K562 (cell line): ENCODE measurements around the gene UBA52. TPM values are rescaled to one million over a fixed set of nuclear protein-coding genes. Genes with fewer than 3 reads are reported as not detected.
A peak's percentile ranks its signal among the peaks of the same experiment; 100 is the strongest.

Experiments
- CBFA2T2 ChIP-seq: fragments of 450-650 bp; conservative IDR thresholded peaks from 2 replicates; pipeline ENCODE4 v1.6.1; 2017; ENCODE audit warnings: mild to moderate bottlenecking
- CCNT2 ChIP-seq: IDR thresholded peaks from 2 replicates; pipeline ENCODE4 v1.6.1; 2011; ENCODE audit warnings: borderline replicate concordance, low read depth, mild to moderate bottlenecking, moderate library complexity, mixed read lengths, low read length; ENCODE audit not compliant: insufficient read length; ENCODE audit errors: extremely low read depth
- DACH1 ChIP-seq: fragments of 450-650 bp; IDR thresholded peaks from 2 replicates; pipeline ENCODE4 v1.6.1; 2018; ENCODE audit not compliant: partially characterized antibody
- FOXK2 ChIP-seq, 2 experiments: fragments of 450-650 bp; IDR thresholded peaks in 1 of 2; conservative IDR thresholded peaks in 1 of 2; 2 replicates each; pipeline ENCODE4 v1.6.1; 2016; ENCODE audit warnings: low read depth in 2 of 2, mild to moderate bottlenecking in 1 of 2
- MAZ ChIP-seq, 2 experiments: fragments of 450-650 bp in 1 of 2; sonication (generic) in 1 of 2; formaldehyde crosslinking; IDR thresholded peaks in 1 of 2; conservative IDR thresholded peaks in 1 of 2; 2 replicates each; pipeline versions ENCODE4 v1.4.0 to v1.5.0; 2020; ENCODE audit warnings: mild to moderate bottlenecking in 1 of 2, missing genetic modification reagents in 1 of 2
- MCM7 ChIP-seq, 2 experiments: fragments of 450-650 bp; IDR thresholded peaks; 2 replicates each; pipeline ENCODE4 v1.6.1; 2016 to 2018
- MYC ChIP-seq, 2 experiments: fragments of 250-450 bp in 1 of 2; sonication (Bioruptor Pico) in 1 of 2; IDR thresholded peaks; 2 replicates each; pipeline versions ENCODE4 v1.5.1 to v1.6.1; 2012 to 2021; ENCODE audit warnings: low read depth in 2 of 2, borderline replicate concordance in 1 of 2, improper control_type of control experiment in 1 of 2, low read length in 1 of 2, mild to moderate bottlenecking in 1 of 2, moderate library complexity in 1 of 2
- NCOA2 ChIP-seq, 2 experiments: fragments of 450-650 bp; IDR thresholded peaks; 2 replicates each; pipeline ENCODE4 v1.6.1; 2018; ENCODE audit warnings: mild to moderate bottlenecking in 2 of 2, moderate library complexity in 1 of 2; ENCODE audit not compliant: partially characterized antibody in 2 of 2
- NR2C1 ChIP-seq, 2 experiments: fragments of 450-650 bp; IDR thresholded peaks; 2 replicates each; pipeline ENCODE4 v1.6.1; 2017; ENCODE audit warnings: mild to moderate bottlenecking in 2 of 2, antibody characterized with exemption in 1 of 2, inconsistent platforms in 1 of 2, missing compliant biosample characterization in 1 of 2, missing genetic modification characterization in 1 of 2
- PHF20 ChIP-seq: fragments of 450-650 bp; IDR thresholded peaks from 2 replicates; pipeline ENCODE4 v1.6.1; 2018; ENCODE audit not compliant: partially characterized antibody
- POLR2G ChIP-seq: fragments of 200-400 bp; formaldehyde crosslinking; IDR thresholded peaks from 2 replicates; pipeline ENCODE4 v1.6.1; 2017; ENCODE audit warnings: low read depth, mild to moderate bottlenecking, antibody characterized with exemption, low read length, moderate library complexity
- PTTG1 ChIP-seq: fragments of 450-650 bp; IDR thresholded peaks from 2 replicates; pipeline ENCODE4 v1.6.1; 2016; ENCODE audit warnings: low read depth, mild to moderate bottlenecking, missing genetic modification characterization, missing compliant biosample characterization
- RBM15 ChIP-seq: fragments of 200-400 bp; formaldehyde crosslinking; IDR thresholded peaks from 2 replicates; pipeline ENCODE4 v1.6.1; 2018; ENCODE audit warnings: mild to moderate bottlenecking, low read length, moderate library complexity; ENCODE audit not compliant: insufficient read depth
- SLC30A9 ChIP-seq: fragments of 250-450 bp; sonication (Bioruptor Pico); IDR thresholded peaks from 2 replicates; pipeline ENCODE4 v1.8.0; 2022; ENCODE audit warnings: mild to moderate bottlenecking, moderate library complexity
- SRSF1 ChIP-seq: fragments of 200-400 bp; formaldehyde crosslinking; IDR thresholded peaks from 2 replicates; pipeline ENCODE4 v1.6.1; 2017; ENCODE audit warnings: mild to moderate bottlenecking, low read depth, low read length, moderate library complexity
- ZNF12 ChIP-seq: sonication (generic); formaldehyde crosslinking; IDR thresholded peaks from 2 replicates; pipeline ENCODE4 v1.4.0; 2020; ENCODE audit warnings: mild to moderate bottlenecking, missing genetic modification reagents
- ZNF23 ChIP-seq: fragments of 250-450 bp; sonication (Bioruptor Pico); IDR thresholded peaks from 2 replicates; pipeline ENCODE4 v1.4.0; 2020; ENCODE audit warnings: mild to moderate bottlenecking
- polyA plus RNA-seq, 8 experiments: library from polyadenylated mRNA; depleted of rRNA in 4 of 8; stranded (reverse) in 5 of 8; unstranded in 3 of 8; fragments of >200 nt; fragmentation: Nextera tagmentation in 2 of 8; fragmentation: Illumina TruSeq in 1 of 8; extraction: Ambion mirVana in 2 of 8; extraction: Trizol in 1 of 8; gene quantifications; 2 replicates each; pipeline versions ENCODE4 v1.2.1 to v1.2.3, GENCODE V29; 2011 to 2014; ENCODE audit warnings: inconsistent platforms in 1 of 8, missing spikeins in 1 of 8
- total RNA-seq, 7 experiments: library from RNA; depleted of rRNA in 6 of 7; stranded (reverse); fragments of >200 nt in 6 of 7; fragmentation: Illumina TruSeq in 2 of 7; extraction: Trizol in 2 of 7; gene quantifications; 2 replicates each; pipeline versions ENCODE4 v1.2.1 to v1.2.3, GENCODE V29; 2011 to 2021; ENCODE audit warnings: low replicate concordance in 1 of 7
- TF ChIP-seq, protein P1 (sequence below): fragments of 250-450 bp; sonication (Bioruptor Pico); IDR thresholded peaks from 2 replicates; pipeline ENCODE4 v1.5.1; 2021; ENCODE audit warnings: mild to moderate bottlenecking
- TF ChIP-seq, protein P2 (sequence below), 2 experiments: IDR thresholded peaks; 2 replicates each; pipeline ENCODE4 v1.6.1; 2011; ENCODE audit warnings: borderline replicate concordance in 1 of 2, control low read depth in 1 of 2, low read depth in 1 of 2, low read length in 1 of 2, mild to moderate bottlenecking in 1 of 2, mixed read lengths in 1 of 2, moderate library complexity in 1 of 2; ENCODE audit not compliant: insufficient read depth in 1 of 2, insufficient read length in 1 of 2, poor library complexity in 1 of 2, severe bottlenecking in 1 of 2; ENCODE audit errors: extremely low read depth in 1 of 2
- TF ChIP-seq, protein P3 (sequence below): fragments of 450-650 bp; conservative IDR thresholded peaks from 2 replicates; pipeline ENCODE4 v1.6.1; 2016; ENCODE audit warnings: missing genetic modification characterization, low read depth, mild to moderate bottlenecking, missing compliant biosample characterization, moderate library complexity
- TF ChIP-seq, protein P4 (sequence below), 2 experiments: fragments of 450-650 bp in 1 of 2; sonication (generic) in 1 of 2; formaldehyde crosslinking in 1 of 2; IDR thresholded peaks in 1 of 2; conservative IDR thresholded peaks in 1 of 2; 2 replicates each; pipeline versions ENCODE4 v1.6.1 to v1.8.1; 2016 to 2023; ENCODE audit warnings: mild to moderate bottlenecking in 2 of 2, moderate library complexity in 2 of 2, inconsistent platforms in 1 of 2, missing genetic modification reagents in 1 of 2
- TF ChIP-seq, protein P5 (sequence below): fragments of 250-450 bp; sonication (Bioruptor Pico); IDR thresholded peaks from 2 replicates; pipeline ENCODE4 v1.5.0; 2021

The UBA52 gene
- total and polyA plus RNA-seq, 9 of the 15 experiments (the other 6 are each of a cell fraction or from before 2014, with no cell fraction given): 1,110 to 2,751 (median 1,733) TPM

DNA sequence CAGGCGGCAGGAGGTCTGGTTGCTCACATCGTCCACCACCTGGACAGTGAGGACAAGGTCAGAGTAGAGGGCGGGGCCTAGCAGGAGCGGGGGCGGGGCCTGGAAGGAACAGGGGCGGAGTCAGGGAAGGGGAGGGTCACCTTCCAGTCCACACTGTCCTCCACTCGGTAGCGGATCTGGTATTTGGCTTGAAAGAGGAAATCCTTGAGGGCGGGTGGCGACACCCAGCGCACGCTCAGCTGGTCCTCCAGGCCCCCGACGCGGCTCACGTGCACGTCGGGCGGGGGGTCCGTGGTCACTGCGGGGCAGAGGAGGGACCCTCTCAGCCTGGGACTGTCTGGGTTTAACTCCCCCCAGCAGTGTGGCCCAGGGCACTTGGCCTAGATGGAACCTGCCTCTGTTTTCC, 25.1 kb downstream of the UBA52 start (continued):
- TF ChIP-seq NR2C1 (IDR thresholded peaks at IDR 0.05): no peak
- no peak for TF ChIP-seq NR2C1 (tag; IDR thresholded peaks at IDR 0.05)
- TF ChIP-seq MCM7 (IDR thresholded peaks at IDR 0.05): no peak
- TF ChIP-seq FOXK2 (conservative IDR thresholded peaks at IDR 0.05 in 1 of 2, IDR thresholded peaks at IDR 0.05 in 1 of 2; ENCODE audit: low read depth in 2 of 2): peak in 1 of 2 experiments; percentile 13; a peak in 1 of 4 replicates
- TF ChIP-seq CBFA2T2: no peak
- TF ChIP-seq, protein P1, sequence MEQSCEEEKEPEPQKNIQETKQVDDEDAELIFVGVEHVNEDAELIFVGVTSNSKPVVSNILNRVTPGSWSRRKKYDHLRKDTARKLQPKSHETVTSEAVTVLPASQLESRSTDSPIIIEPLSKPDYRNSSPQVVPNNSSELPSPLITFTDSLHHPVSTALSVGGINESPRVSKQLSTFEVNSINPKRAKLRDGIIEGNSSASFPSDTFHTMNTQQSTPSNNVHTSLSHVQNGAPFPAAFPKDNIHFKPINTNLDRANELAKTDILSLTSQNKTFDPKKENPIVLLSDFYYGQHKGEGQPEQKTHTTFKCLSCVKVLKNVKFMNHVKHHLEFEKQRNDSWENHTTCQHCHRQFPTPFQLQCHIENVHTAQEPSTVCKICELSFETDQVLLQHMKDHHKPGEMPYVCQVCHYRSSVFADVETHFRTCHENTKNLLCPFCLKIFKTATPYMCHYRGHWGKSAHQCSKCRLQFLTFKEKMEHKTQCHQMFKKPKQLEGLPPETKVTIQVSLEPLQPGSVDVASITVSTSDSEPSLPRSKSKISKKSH (CRISPR knock-in tag): no peak
- peak; percentile 68 for TF ChIP-seq CCNT2
- TF ChIP-seq, protein P2, sequence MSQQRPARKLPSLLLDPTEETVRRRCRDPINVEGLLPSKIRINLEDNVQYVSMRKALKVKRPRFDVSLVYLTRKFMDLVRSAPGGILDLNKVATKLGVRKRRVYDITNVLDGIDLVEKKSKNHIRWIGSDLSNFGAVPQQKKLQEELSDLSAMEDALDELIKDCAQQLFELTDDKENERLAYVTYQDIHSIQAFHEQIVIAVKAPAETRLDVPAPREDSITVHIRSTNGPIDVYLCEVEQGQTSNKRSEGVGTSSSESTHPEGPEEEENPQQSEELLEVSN (IDR thresholded peaks at IDR 0.05; ENCODE audit: borderline replicate concordance in 1 of 2, extremely low read depth in 1 of 2, insufficient read depth in 1 of 2, insufficient read length in 1 of 2, low read depth in 1 of 2, low read length in 1 of 2, poor library complexity in 1 of 2, severe bottlenecking in 1 of 2): peak; percentile 43 to 69
- no peak for TF ChIP-seq ZNF12 (CRISPR knock-in tag)
- TF ChIP-seq, protein P3, sequence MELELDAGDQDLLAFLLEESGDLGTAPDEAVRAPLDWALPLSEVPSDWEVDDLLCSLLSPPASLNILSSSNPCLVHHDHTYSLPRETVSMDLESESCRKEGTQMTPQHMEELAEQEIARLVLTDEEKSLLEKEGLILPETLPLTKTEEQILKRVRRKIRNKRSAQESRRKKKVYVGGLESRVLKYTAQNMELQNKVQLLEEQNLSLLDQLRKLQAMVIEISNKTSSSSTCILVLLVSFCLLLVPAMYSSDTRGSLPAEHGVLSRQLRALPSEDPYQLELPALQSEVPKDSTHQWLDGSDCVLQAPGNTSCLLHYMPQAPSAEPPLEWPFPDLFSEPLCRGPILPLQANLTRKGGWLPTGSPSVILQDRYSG (tag): no peak
- peak; percentile 79 to 91 for TF ChIP-seq MAZ (CRISPR knock-in tag; conservative IDR thresholded peaks at IDR 0.05 in 1 of 2, IDR thresholded peaks at IDR 0.05 in 1 of 2)
- peak; percentile 83 for TF ChIP-seq POLR2G
- no peak for TF ChIP-seq ZNF23 (CRISPR knock-in tag)
- TF ChIP-seq, protein P4, sequence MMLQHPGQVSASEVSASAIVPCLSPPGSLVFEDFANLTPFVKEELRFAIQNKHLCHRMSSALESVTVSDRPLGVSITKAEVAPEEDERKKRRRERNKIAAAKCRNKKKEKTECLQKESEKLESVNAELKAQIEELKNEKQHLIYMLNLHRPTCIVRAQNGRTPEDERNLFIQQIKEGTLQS (IDR thresholded peaks at IDR 0.05): no peak
- TF ChIP-seq, protein P4 (CRISPR knock-in tag; conservative IDR thresholded peaks at IDR 0.05): no peak
- peak; percentile 68 for TF ChIP-seq MYC (IDR thresholded peaks at IDR 0.05; ENCODE audit: low read depth, low read length)
- no peak for TF ChIP-seq MYC (CRISPR knock-in tag; IDR thresholded peaks at IDR 0.05; ENCODE audit: borderline replicate concordance, low read depth)
- TF ChIP-seq SRSF1: no peak
- peak; percentile 42 for TF ChIP-seq PHF20
- TF ChIP-seq DACH1: peak; percentile 22
- TF ChIP-seq SLC30A9 (CRISPR knock-in tag): no peak
- TF ChIP-seq PTTG1 (tag): no peak
- no peak for TF ChIP-seq RBM15
- TF ChIP-seq, protein P5, sequence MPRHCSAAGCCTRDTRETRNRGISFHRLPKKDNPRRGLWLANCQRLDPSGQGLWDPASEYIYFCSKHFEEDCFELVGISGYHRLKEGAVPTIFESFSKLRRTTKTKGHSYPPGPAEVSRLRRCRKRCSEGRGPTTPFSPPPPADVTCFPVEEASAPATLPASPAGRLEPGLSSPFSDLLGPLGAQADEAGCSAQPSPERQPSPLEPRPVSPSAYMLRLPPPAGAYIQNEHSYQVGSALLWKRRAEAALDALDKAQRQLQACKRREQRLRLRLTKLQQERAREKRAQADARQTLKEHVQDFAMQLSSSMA (CRISPR knock-in tag): no peak
- no peak for TF ChIP-seq NCOA2 (IDR thresholded peaks at IDR 0.05; ENCODE audit: partially characterized antibody in 2 of 2)
